Effector memory CD4-positive, alpha-beta T cell (primary cell): Measurements from ENCODE around the gene FGR.

Experiments used
- DNase-seq, 3 donors: peaks; one replicate each; pipeline ENCODE4 v3.0.0-alpha.2; 2020
- H3K27ac ChIP-seq: 2 replicates; pipeline ENCODE4 v1.7.0; 2013; ENCODE audit warnings: mild to moderate bottlenecking, low read length, moderate library complexity; ENCODE audit not compliant: insufficient read depth, poor library complexity, severe bottlenecking
- H3K27me3 ChIP-seq: replicated peaks from 2 replicates; pipeline ENCODE4 v1.7.0; 2013; ENCODE audit warnings: mild to moderate bottlenecking, low read length; ENCODE audit not compliant: insufficient read depth, control insufficient read depth, poor library complexity, severe bottlenecking
- H3K36me3 ChIP-seq: 2 replicates; pipeline ENCODE4 v1.7.0; 2013; ENCODE audit warnings: mild to moderate bottlenecking, low read length, moderate library complexity; ENCODE audit not compliant: control insufficient read depth, insufficient read depth
- H3K4me1 ChIP-seq: 2 replicates; pipeline ENCODE4 v1.7.0; 2013; ENCODE audit warnings: low read length, mild to moderate bottlenecking; ENCODE audit not compliant: control insufficient read depth, insufficient read depth, poor library complexity, severe bottlenecking
- H3K4me3 ChIP-seq: 2 replicates; pipeline ENCODE4 v1.7.0; 2013; ENCODE audit warnings: low read length, low read depth, mild to moderate bottlenecking; ENCODE audit not compliant: insufficient read depth, poor library complexity, severe bottlenecking
- H3K9me3 ChIP-seq: 2 replicates; pipeline ENCODE4 v1.7.0; 2013; ENCODE audit warnings: mild to moderate bottlenecking, low read length, moderate library complexity; ENCODE audit not compliant: control insufficient read depth

The FGR gene

GRCh38 chr1:27660300-27660835 is 25.4 kb upstream of the FGR start:
- Histone ChIP-seq H3K4me1 (peaks cover 41% of the 10 kb centered on the region), H3K4me3 (peak overlapping the region; percentile 33), H3K27ac (peak overlapping the region; percentile 83), H3K9me3 (no peaks in the 10 kb centered on the region), H3K27me3 (no peaks in the 10 kb centered on the region), H3K36me3 (no peaks in the 10 kb centered on the region)
- no peak for DNase-seq

- peak; percentile 78 to 87 (median 81) for DNase-seq
- H3K27me3 ChIP-seq = no peaks in the 10 kb centered on the region
- peak overlapping the region; percentile 83 for H3K27ac ChIP-seq
- peaks cover 41% of the 10 kb centered on the region for H3K4me1 ChIP-seq
- no peaks in the 10 kb centered on the region for H3K36me3 ChIP-seq
- peak overlapping the region; percentile 38 for H3K4me3 ChIP-seq
- H3K9me3 ChIP-seq = no peaks in the 10 kb centered on the region
Observed at GRCh38 chr1:27659497-27660299, 24.7 kb upstream of the FGR start.

GRCh38 chr1:27658951-27659496 is 24.0 kb upstream of the FGR start:
- Histone ChIP-seq H3K36me3 (no peaks in the 10 kb centered on the region), H3K27me3 (no peaks in the 10 kb centered on the region), H3K9me3 (no peaks in the 10 kb centered on the region), H3K27ac (peak overlapping the region; percentile 83), H3K4me3 (peak overlapping the region; percentile 38), H3K4me1 (peaks cover 41% of the 10 kb centered on the region)
- DNase-seq = no peak

- Histone ChIP-seq H3K27ac (no peak overlapping the region), H3K4me1 (peaks cover 23% of the 10 kb centered on the region), H3K36me3 (no peaks in the 10 kb centered on the region), H3K27me3 (no peaks in the 10 kb centered on the region), H3K4me3 (no peak overlapping the region), H3K9me3 (no peaks in the 10 kb centered on the region)
- DNase-seq = no peak
Observed at GRCh38 chr1:27656157-27656893, 21.3 kb upstream of the FGR start.

GRCh38 chr1:27655151-27655937 is 20.4 kb upstream of the FGR start:
- no peaks in the 10 kb centered on the region for H3K27me3 ChIP-seq
- H3K36me3 ChIP-seq = no peaks in the 10 kb centered on the region
- H3K4me3 ChIP-seq = no peak overlapping the region
- no peaks in the 10 kb centered on the region for H3K9me3 ChIP-seq
- H3K27ac ChIP-seq = no peak overlapping the region
- peaks cover 14% of the 10 kb centered on the region for H3K4me1 ChIP-seq
- no peak for DNase-seq

- Histone ChIP-seq H3K9me3 (no peaks in the 10 kb centered on the region), H3K36me3 (no peaks in the 10 kb centered on the region), H3K4me3 (no peak overlapping the region), H3K27ac (no peak overlapping the region), H3K4me1 (no peaks in the 10 kb centered on the region), H3K27me3 (no peaks in the 10 kb centered on the region)
- no peak for DNase-seq
Observed at GRCh38 chr1:27652111-27652864, 17.3 kb upstream of the FGR start.

- DNase-seq = no peak
- Histone ChIP-seq H3K4me3 (no peak overlapping the region), H3K36me3 (no peaks in the 10 kb centered on the region), H3K4me1 (no peaks in the 10 kb centered on the region), H3K9me3 (no peaks in the 10 kb centered on the region), H3K27me3 (no peaks in the 10 kb centered on the region), H3K27ac (no peak overlapping the region)
Observed at GRCh38 chr1:27650539-27651175, 15.7 kb upstream of the FGR start.

- Histone ChIP-seq H3K9me3 (no peaks in the 10 kb centered on the region), H3K27ac (no peak overlapping the region), H3K36me3 (no peaks in the 10 kb centered on the region), H3K4me1 (no peaks in the 10 kb centered on the region), H3K4me3 (no peak overlapping the region), H3K27me3 (no peaks in the 10 kb centered on the region)
- DNase-seq = no peak
Observed at GRCh38 chr1:27650171-27650538, 15.2 kb upstream of the FGR start.

GRCh38 chr1:27649306-27649635 is 14.3 kb upstream of the FGR start:
- H3K27ac ChIP-seq = no peak overlapping the region
- H3K36me3 ChIP-seq = no peaks in the 10 kb centered on the region
- H3K27me3 ChIP-seq = no peaks in the 10 kb centered on the region
- no peak for DNase-seq
- peaks cover 4% of the 10 kb centered on the region for H3K4me1 ChIP-seq
- H3K9me3 ChIP-seq = no peaks in the 10 kb centered on the region
- no peak overlapping the region for H3K4me3 ChIP-seq
